Kidney (tissue), 14 donors: Measurements from ENCODE around the gene CCM2. TPM values are rescaled to one million over a fixed set of nuclear protein-coding genes. Genes with fewer than 3 reads are reported as not detected.

Experiments
- DNase-seq, 5 donors: peaks; one replicate each; pipeline ENCODE4 v3.0.0-alpha.2; 2013 to 2020
- FAIRE-seq: peaks from 2 replicates; lab custom pipeline; 2012; peaks lifted over from hg19 to GRCh38; lab: Jason Lieb, UNC
- H3K27ac ChIP-seq, 2 donors: one replicate each; pipeline ENCODE4 v1.7.0; 2013; ENCODE audit warnings: low read depth in 2 of 2, low read length in 2 of 2, inconsistent platforms in 1 of 2
- H3K27me3 ChIP-seq: one replicate; pipeline ENCODE4 v1.7.1; 2013; ENCODE audit warnings: low read length, inconsistent platforms; ENCODE audit not compliant: control insufficient read depth, insufficient read depth
- H3K36me3 ChIP-seq, 3 donors: one replicate each; pipeline versions ENCODE4 v1.7.0 to v1.7.1; 2013; ENCODE audit warnings: low read length in 3 of 3, control low read depth in 1 of 3, inconsistent platforms in 1 of 3; ENCODE audit not compliant: insufficient read depth in 3 of 3, control insufficient read depth in 2 of 3
- H3K4me1 ChIP-seq, 3 donors: one replicate each; pipeline versions ENCODE4 v1.7.0 to v1.7.1; 2013; ENCODE audit warnings: low read length in 3 of 3, inconsistent platforms in 1 of 3, low read depth in 1 of 3; ENCODE audit not compliant: control insufficient read depth in 2 of 3, insufficient read depth in 2 of 3
- H3K4me3 ChIP-seq, 3 donors: one replicate each; pipeline versions ENCODE4 v1.7.0 to v1.8.1; 2013; ENCODE audit warnings: low read length in 3 of 3, control low read depth in 1 of 3, inconsistent platforms in 1 of 3
- H3K9ac ChIP-seq, 3 donors: one replicate each; pipeline versions ENCODE4 v1.7.0 to v1.7.1; 2013; ENCODE audit warnings: low read length in 3 of 3, control low read depth in 1 of 3, inconsistent platforms in 1 of 3
- H3K9me3 ChIP-seq, 3 donors: one replicate each; pipeline versions ENCODE4 v1.7.0 to v1.7.1; 2013; ENCODE audit warnings: low read length in 3 of 3, control low read depth in 1 of 3, inconsistent platforms in 1 of 3; ENCODE audit not compliant: control insufficient read depth in 2 of 3, insufficient read depth in 1 of 3
- intact Hi-C: fragments of 100-400 bp; cut with DNase I; formaldehyde crosslinking; loops from one replicate; pipeline ENCODE4 v1.11.1; 2022
- polyA plus RNA-seq: library from polyadenylated mRNA; stranded (reverse); fragments of 350-450 nt; fragmentation: Illumina TruSeq; extraction: RNeasy Lipid Tissue Mini Kit (QIAGEN cat#74804); gene quantifications from one replicate; pipeline ENCODE4 v1.2.3, GENCODE V29; 2014; ENCODE audit warnings: low read depth, low replicate concordance; ENCODE audit not compliant: insufficient read depth
- total RNA-seq: library from RNA; stranded (reverse); fragmentation: NEBNext Ultra II Directional; extraction: Animal tissue kit (Norgen Biotek cat#: 25700); gene quantifications from one replicate; pipeline ENCODE4 v1.2.1, GENCODE V29; 2021
- TF ChIP-seq, protein P1 (sequence below): IDR thresholded peaks from 3 replicates; pipeline ENCODE4 v1.5.1; 2012; ENCODE audit warnings: mild to moderate bottlenecking, moderate library complexity, borderline replicate concordance; ENCODE audit not compliant: insufficient read depth; ENCODE audit errors: extremely low read depth
- donor health status: control.
- donor health status: control.
- donor health status: control.
- donor health status: control.
- donor health status: control.
- donor health status: DM: yes; HTN: yes; CAD: no.
- donor health status: Normal renal cell carcinoma (clear cell type).

The CCM2 gene
- total and polyA plus RNA-seq, 2 donors from 2014 or later: 35.0 to 37.8 TPM

DNA sequence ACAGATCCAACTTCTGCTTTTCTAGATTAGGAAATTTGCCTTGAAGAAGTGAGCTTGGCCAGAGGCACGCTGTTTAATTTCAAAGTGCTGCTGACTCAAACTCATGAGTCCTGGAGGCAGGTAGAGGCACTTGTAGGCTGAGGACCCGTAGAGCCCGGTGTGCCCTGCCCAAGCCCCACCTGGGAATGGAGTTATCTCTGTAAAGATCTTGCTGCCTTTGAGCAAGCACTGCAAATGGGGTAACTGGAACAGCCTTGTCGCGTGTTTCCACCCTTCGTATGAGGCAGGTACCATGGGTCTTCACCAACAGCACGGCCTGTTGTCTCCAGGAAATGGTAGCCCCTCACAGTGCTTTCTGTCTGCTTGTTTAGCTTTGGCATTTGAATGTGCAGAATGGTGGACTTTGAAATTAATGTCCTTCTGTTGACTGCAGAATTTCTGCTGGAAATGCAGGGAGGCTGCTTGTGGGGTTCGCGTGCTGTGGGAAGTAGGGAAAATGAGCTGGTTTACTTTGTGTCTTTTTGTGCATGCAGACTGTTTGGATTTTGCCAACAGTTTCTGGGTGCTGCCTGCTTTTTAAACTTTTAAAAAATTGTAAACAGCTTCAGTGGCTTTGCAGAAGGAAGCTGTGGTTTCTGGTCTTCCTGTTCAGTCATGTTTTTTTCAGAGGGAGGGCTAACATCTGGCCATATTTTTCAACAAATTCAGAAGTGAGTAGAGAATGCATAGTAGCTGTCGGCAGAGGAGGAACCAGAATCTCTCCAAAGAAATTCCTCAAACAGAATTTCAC, 27.2 kb downstream of the CCM2 start:
- DNase-seq (no peak), FAIRE-seq (no peak)
- Histone ChIP-seq H3K4me3 (peak overlapping the region in 2 of 3 donors; percentile 0 to 8), H3K27ac (no peak overlapping the region), H3K9ac (no peak overlapping the region), H3K9me3 (no peaks in the 10 kb centered on the region), H3K4me1 (no peaks in the 10 kb centered on the region), H3K36me3 (no peaks in the 10 kb centered on the region), H3K27me3 (no peaks in the 10 kb centered on the region)
- intact Hi-C loops: no loop called here
- TF ChIP-seq, protein P1, sequence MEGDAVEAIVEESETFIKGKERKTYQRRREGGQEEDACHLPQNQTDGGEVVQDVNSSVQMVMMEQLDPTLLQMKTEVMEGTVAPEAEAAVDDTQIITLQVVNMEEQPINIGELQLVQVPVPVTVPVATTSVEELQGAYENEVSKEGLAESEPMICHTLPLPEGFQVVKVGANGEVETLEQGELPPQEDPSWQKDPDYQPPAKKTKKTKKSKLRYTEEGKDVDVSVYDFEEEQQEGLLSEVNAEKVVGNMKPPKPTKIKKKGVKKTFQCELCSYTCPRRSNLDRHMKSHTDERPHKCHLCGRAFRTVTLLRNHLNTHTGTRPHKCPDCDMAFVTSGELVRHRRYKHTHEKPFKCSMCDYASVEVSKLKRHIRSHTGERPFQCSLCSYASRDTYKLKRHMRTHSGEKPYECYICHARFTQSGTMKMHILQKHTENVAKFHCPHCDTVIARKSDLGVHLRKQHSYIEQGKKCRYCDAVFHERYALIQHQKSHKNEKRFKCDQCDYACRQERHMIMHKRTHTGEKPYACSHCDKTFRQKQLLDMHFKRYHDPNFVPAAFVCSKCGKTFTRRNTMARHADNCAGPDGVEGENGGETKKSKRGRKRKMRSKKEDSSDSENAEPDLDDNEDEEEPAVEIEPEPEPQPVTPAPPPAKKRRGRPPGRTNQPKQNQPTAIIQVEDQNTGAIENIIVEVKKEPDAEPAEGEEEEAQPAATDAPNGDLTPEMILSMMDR: no peak

DNA sequence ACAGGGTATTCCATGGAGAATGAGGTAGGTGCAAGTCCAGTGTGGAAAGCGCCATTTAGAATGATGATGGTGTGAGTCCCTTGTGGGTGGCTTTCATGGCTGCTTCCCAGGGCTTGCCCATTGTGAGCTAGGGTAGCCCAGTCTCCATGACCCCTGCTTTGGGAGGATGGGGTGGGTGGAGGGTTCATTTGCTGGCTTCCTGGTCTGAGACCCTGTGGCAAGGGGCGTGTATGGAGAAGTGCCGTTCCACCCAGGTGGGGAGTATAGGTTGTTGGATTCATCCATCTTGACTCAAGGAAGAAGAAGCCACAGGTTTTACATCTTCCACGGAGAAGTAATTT, 27.7 kb downstream of the CCM2 start:
- no peaks in the 10 kb centered on the region for H3K4me1 ChIP-seq
- FAIRE-seq: no peak
- H3K36me3 ChIP-seq: no peaks in the 10 kb centered on the region
- no peak overlapping the region for H3K27ac ChIP-seq
- H3K4me3 ChIP-seq: peak overlapping the region in 2 of 3 donors; percentile 0 to 8
- H3K9ac ChIP-seq: no peak overlapping the region
- intact Hi-C loops: no loop called here
- TF ChIP-seq, protein P1: no peak
- no peak for DNase-seq
- no peaks in the 10 kb centered on the region for H3K9me3 ChIP-seq
- H3K27me3 ChIP-seq: no peaks in the 10 kb centered on the region

DNA sequence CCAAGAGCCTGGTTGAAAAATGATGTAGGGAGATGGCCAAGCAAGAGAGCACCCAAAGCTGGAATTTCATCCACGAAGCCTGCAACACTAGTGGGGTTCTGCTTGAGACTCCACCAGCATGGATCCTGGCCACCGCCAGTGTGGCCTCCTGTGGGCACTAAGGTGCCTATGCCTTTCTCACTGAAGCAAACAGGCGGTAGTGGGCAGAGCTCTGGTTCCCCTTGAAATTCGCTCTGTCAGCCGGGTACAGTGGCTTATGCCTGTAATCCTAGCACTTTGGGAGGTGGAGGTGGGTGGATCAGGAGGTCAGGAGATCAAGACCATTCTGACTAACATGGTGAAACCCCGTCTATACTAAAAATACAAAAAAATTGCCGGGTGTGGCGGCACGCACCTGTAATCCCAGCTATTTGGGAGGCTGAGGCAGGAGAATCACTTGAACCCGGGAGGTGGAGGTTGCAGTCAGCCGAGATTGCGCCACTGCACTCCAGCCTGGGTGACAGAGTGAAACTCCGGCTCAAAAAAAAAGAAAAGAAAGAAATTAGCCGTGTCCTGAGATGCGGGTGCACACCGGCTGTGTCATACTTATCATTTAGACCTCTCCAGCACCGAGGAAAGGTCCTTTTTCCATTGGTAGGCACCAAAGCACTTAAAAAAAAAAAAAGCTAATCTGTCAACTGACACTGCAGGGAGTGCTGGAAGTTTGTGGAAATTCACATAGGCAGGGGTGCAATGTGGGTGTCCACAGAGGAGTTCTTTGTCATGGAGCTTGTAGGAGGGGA, 28.3 kb downstream of the CCM2 start:
- Histone ChIP-seq H3K27ac (no peak overlapping the region), H3K9me3 (no peaks in the 10 kb centered on the region)
- no peak for FAIRE-seq

More for the DNA sequence above, 28.3 kb downstream of the CCM2 start:
- TF ChIP-seq, protein P1: no peak
- H3K9ac ChIP-seq: no peak overlapping the region
- H3K36me3 ChIP-seq: no peaks in the 10 kb centered on the region
- H3K4me1 ChIP-seq: no peaks in the 10 kb centered on the region
- no peak for DNase-seq
- no peaks in the 10 kb centered on the region for H3K27me3 ChIP-seq
- intact Hi-C loops: no loop called here
- H3K4me3 ChIP-seq: peak overlapping the region in 2 of 3 donors; percentile 0 to 8
